K562 (cell line): ENCODE data around the gene MYO1D. TPM values are rescaled to one million over a fixed set of nuclear protein-coding genes. Genes with fewer than 3 reads are reported as not detected.

ENCODE experiments used
- KDM5B ChIP-seq: fragments of 200-600 bp; sonication (generic); IDR thresholded peaks from 2 replicates; pipeline ENCODE4 v1.6.1; 2012; ENCODE audit warnings: low read depth, mild to moderate bottlenecking, moderate library complexity, low read length, control low read depth, inconsistent platforms; ENCODE audit not compliant: insufficient replicate concordance
- MYC ChIP-seq, 2 experiments: fragments of 250-450 bp in 1 of 2; sonication (Bioruptor Pico) in 1 of 2; IDR thresholded peaks; 2 replicates each; pipeline versions ENCODE4 v1.5.1 to v1.6.1; 2012 to 2021; ENCODE audit warnings: low read depth in 2 of 2, borderline replicate concordance in 1 of 2, improper control_type of control experiment in 1 of 2, low read length in 1 of 2, mild to moderate bottlenecking in 1 of 2, moderate library complexity in 1 of 2
- RBM25 ChIP-seq: fragments of 200-400 bp; formaldehyde crosslinking; IDR thresholded peaks from 2 replicates; pipeline ENCODE4 v1.6.1; 2018; ENCODE audit warnings: low read length, low read depth, moderate library complexity; ENCODE audit not compliant: severe bottlenecking
- SIN3A ChIP-seq, 2 experiments: fragments of 150-350 bp in 1 of 2; IDR thresholded peaks; 2 replicates each; pipeline ENCODE4 v1.6.1; 2011 to 2016; ENCODE audit warnings: borderline replicate concordance in 2 of 2, low read depth in 2 of 2, low read length in 2 of 2, mild to moderate bottlenecking in 2 of 2, moderate library complexity in 2 of 2; ENCODE audit not compliant: control insufficient read depth in 1 of 2
- TRIM25 ChIP-seq: fragments of 450-650 bp; IDR thresholded peaks from 2 replicates; pipeline ENCODE4 v1.7.0; 2016; ENCODE audit warnings: borderline replicate concordance
- YY1 ChIP-seq, 3 experiments: IDR thresholded peaks; 2 replicates each; pipeline ENCODE4 v1.6.1; 2011; ENCODE audit warnings: low read length in 2 of 3, mild to moderate bottlenecking in 2 of 3, moderate library complexity in 2 of 3, borderline replicate concordance in 1 of 3, control low read depth in 1 of 3, low read depth in 1 of 3; ENCODE audit not compliant: insufficient read depth in 3 of 3, insufficient replicate concordance in 2 of 3, control insufficient read depth in 1 of 3, insufficient read length in 1 of 3; ENCODE audit errors: extremely low read depth in 1 of 3
- polyA plus RNA-seq, 8 experiments: library from polyadenylated mRNA; depleted of rRNA in 4 of 8; stranded (reverse) in 5 of 8; unstranded in 3 of 8; fragments of >200 nt; fragmentation: Nextera tagmentation in 2 of 8; fragmentation: Illumina TruSeq in 1 of 8; extraction: Ambion mirVana in 2 of 8; extraction: Trizol in 1 of 8; gene quantifications; 2 replicates each; pipeline versions ENCODE4 v1.2.1 to v1.2.3, GENCODE V29; 2011 to 2014; ENCODE audit warnings: inconsistent platforms in 1 of 8, missing spikeins in 1 of 8
- total RNA-seq, 7 experiments: library from RNA; depleted of rRNA in 6 of 7; stranded (reverse); fragments of >200 nt in 6 of 7; fragmentation: Illumina TruSeq in 2 of 7; extraction: Trizol in 2 of 7; gene quantifications; 2 replicates each; pipeline versions ENCODE4 v1.2.1 to v1.2.3, GENCODE V29; 2011 to 2021; ENCODE audit warnings: low replicate concordance in 1 of 7
- TF ChIP-seq, protein P1 (sequence below): fragments of 450-650 bp; IDR thresholded peaks from 2 replicates; pipeline ENCODE4 v1.6.1; 2018; ENCODE audit not compliant: partially characterized antibody
- TF ChIP-seq, protein P2 (sequence below), 2 experiments: fragments of 450-650 bp; IDR thresholded peaks; 2 replicates each; pipeline ENCODE4 v1.6.1; 2016; ENCODE audit warnings: mild to moderate bottlenecking in 2 of 2, borderline replicate concordance in 1 of 2, low read depth in 1 of 2, moderate library complexity in 1 of 2

The MYO1D gene
- total and polyA plus RNA-seq, 9 of the 15 experiments (the other 6 are each of a cell fraction or from before 2014, with no cell fraction given) = 2.1 to 71.2 (median 45.4) TPM

DNA sequence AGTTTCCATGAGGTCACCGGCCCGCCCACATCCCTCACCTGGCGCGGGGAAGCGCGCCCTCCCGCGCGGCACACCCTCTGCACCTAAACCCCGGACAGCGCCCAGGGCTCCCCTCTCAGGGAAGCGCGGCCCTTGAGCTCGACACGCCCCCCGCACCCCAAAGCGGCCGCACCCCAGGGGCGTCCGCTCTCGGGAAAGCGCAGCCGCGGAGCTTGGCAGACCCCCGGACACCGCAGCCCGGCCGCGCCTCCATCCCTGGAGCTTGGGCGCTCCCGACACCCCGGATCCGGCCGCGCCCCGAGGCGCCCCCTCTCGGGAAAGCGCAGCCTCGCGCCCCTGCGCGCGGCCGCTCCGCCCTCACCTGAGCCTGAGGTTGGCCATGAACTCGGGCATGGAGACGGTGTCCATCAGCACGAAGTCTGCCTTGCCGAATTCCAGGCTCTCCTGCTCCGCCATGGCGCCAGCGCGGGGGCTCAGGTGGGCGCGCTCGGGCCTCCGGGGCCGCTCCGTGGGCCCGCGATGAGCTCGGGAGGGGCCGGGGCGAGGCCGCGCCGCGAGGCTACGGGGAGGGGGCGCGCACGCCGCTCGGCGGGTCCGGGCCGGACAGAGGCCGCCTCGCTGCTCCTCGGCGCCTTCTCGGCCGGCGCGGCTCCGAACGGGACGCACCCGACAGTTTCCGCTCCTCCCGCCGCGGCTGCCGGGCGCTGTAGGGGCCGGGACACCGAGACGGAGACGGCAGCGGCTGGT is at the start of gene MYO1D (continued):
- TF ChIP-seq MYC (IDR thresholded peaks at IDR 0.05; ENCODE audit: low read depth, low read length) (peak; percentile 72), MYC (CRISPR knock-in tag; IDR thresholded peaks at IDR 0.05; ENCODE audit: borderline replicate concordance, low read depth) (no peak), SIN3A (IDR thresholded peaks at IDR 0.05; ENCODE audit: borderline replicate concordance in 2 of 2, control insufficient read depth in 1 of 2, low read depth in 2 of 2, low read length in 2 of 2) (peak; percentile 56 to 81; a peak in 1 of 4 replicates), RBM25 (peak; percentile 19), YY1 (IDR thresholded peaks at IDR 0.05; ENCODE audit: borderline replicate concordance in 1 of 3, control insufficient read depth in 1 of 3, extremely low read depth in 1 of 3, insufficient read depth in 3 of 3, insufficient read length in 1 of 3, insufficient replicate concordance in 2 of 3, low read depth in 1 of 3, low read length in 2 of 3) (peak in 1 of 3 experiments; percentile 69), KDM5B (peak; percentile 56), TRIM25 (no peak)
- TF ChIP-seq, protein P1, sequence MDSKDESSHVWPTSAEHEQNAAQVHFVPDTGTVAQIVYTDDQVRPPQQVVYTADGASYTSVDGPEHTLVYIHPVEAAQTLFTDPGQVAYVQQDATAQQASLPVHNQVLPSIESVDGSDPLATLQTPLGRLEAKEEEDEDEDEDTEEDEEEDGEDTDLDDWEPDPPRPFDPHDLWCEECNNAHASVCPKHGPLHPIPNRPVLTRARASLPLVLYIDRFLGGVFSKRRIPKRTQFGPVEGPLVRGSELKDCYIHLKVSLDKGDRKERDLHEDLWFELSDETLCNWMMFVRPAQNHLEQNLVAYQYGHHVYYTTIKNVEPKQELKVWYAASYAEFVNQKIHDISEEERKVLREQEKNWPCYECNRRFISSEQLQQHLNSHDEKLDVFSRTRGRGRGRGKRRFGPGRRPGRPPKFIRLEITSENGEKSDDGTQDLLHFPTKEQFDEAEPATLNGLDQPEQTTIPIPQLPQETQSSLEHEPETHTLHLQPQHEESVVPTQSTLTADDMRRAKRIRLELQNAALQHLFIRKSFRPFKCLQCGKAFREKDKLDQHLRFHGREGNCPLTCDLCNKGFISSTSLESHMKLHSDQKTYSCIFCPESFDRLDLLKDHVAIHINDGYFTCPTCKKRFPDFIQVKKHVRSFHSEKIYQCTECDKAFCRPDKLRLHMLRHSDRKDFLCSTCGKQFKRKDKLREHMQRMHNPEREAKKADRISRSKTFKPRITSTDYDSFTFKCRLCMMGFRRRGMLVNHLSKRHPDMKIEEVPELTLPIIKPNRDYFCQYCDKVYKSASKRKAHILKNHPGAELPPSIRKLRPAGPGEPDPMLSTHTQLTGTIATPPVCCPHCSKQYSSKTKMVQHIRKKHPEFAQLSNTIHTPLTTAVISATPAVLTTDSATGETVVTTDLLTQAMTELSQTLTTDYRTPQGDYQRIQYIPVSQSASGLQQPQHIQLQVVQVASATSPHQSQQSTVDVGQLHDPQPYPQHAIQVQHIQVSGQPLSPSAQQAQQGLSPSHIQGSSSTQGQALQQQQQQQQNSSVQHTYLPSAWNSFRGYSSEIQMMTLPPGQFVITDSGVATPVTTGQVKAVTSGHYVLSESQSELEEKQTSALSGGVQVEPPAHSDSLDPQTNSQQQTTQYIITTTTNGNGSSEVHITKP = peak; percentile 83
- TF ChIP-seq, protein P2, sequence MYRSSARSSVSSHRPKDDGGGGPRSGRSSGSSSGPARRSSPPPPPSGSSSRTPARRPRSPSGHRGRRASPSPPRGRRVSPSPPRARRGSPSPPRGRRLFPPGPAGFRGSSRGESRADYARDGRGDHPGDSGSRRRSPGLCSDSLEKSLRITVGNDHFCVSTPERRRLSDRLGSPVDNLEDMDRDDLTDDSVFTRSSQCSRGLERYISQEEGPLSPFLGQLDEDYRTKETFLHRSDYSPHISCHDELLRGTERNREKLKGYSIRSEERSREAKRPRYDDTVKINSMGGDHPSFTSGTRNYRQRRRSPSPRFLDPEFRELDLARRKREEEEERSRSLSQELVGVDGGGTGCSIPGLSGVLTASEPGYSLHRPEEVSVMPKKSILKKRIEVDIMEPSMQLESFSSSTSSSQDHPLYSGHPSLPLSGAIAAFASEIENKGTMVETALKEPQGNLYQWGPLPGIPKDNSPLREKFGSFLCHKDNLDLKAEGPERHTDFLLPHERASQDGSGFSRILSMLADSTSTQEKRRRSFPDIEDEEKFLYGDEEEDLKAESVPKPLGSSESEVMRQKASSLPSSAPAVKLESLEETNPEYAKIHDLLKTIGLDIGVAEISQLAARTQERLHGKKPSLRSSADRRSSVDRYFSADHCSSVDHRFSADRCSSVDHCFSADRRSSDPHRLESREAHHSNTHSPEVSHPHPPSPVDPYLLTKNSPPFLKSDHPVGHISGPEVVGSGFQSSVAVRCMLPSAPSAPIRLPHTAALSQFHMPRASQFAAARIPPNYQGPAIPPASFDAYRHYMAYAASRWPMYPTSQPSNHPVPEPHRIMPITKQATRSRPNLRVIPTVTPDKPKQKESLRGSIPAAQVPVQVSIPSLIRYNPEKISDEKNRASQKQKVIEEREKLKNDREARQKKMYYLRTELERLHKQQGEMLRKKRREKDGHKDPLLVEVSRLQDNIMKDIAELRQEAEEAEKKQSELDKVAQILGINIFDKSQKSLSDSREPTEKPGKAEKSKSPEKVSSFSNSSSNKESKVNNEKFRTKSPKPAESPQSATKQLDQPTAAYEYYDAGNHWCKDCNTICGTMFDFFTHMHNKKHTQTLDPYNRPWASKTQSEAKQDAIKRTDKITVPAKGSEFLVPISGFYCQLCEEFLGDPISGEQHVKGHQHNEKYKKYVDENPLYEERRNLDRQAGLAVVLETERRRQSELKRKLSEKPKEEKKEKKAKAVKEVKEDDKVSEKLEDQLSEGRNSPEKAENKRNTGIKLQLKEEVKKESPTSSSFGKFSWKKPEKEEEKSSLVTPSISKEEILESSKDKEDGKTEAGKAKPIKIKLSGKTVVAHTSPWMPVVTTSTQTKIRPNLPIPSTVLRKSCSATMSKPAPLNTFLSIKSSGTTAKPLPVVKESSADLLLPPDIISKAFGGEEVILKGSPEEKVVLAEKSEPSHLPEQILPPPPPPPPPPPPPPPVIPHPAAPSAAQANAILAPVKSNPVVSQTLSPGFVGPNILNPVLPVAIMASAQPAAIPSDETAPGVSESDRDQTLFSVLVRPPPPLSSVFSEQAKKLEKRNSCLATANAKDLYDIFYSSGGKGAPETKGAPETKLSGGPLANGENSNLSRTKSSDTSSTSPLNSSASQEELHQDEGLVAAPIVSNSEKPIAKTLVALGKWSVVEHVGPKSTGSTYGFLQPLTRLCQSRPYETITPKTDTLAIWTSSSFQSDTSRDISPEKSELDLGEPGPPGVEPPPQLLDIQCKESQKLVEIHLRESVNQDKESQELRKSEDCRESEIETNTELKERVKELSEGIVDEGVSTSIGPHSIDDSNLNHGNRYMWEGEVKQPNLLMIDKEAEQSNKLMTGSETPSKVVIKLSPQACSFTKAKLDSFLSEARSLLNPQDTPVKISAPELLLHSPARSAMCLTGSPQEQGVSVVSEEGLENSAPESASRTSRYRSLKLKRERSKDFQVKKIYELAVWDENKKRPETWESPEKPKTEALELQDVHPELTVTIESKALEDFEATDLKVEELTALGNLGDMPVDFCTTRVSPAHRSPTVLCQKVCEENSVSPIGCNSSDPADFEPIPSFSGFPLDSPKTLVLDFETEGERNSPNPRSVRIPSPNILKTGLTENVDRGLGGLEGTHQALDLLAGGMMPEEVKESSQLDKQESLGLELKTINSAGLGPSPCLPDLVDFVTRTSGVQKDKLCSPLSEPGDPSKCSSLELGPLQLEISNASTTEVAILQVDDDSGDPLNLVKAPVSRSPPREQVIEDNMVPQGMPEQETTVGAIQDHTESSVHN (IDR thresholded peaks at IDR 0.05; ENCODE audit: borderline replicate concordance in 1 of 2, low read depth in 1 of 2) = no peak
